HG03175 (cell line): ENCODE data around the gene MRPL36.
"Not testable (repeated sequence)": the region's sequence is repeated elsewhere in the genome, so short reads cannot be mapped to it uniquely, and the experiment has no call there.

ENCODE experiments used
- ATAC-seq: cut with Tn5 transposase; IDR thresholded peaks from one replicate; pipeline ENCODE4 v1.9.1; 2021; ENCODE audit warnings: mild to moderate bottlenecking, moderate library complexity; ENCODE audit not compliant: unreplicated experiment

MRPL36 gene

GRCh38 chr5:1832511-1833250, 33.0 kb upstream of the MRPL36 start:
- ATAC-seq = no peak

DNA sequence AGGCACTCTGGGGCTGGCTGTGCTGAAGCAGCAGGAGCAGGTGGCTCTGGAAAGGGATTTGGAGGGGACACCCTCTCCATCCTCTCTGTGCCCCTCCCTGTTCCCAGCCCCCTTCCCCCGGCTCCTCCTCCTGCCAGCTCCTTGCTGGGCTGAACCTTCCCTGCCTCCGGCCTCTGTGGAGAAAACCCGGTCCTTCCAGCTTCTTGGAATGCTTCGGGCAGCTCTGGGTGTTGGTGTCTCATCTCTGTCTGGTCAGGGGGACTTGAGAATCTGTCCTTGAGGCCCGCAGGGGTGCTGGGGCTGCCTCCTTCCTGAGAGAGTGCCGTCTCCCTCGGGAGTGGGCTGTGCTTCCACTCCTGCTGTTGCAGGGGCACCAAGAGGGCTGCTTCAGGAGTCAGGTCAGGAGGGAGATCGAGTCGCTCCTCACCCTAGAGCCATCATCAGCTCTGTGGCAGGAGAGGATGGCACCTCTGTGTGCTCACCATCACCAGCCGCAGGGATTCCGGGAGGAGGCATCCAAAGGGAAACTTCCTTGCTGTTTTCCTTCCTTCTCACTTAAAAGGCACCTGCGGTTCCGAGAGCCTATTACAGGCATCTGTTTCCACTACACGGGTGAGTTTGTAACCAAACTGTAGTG, 32.2 kb upstream of the MRPL36 start:
- ATAC-seq = no peak

GRCh38 chr5:1831257-1831656, 31.6 kb upstream of the MRPL36 start:
- no peak for ATAC-seq

DNA sequence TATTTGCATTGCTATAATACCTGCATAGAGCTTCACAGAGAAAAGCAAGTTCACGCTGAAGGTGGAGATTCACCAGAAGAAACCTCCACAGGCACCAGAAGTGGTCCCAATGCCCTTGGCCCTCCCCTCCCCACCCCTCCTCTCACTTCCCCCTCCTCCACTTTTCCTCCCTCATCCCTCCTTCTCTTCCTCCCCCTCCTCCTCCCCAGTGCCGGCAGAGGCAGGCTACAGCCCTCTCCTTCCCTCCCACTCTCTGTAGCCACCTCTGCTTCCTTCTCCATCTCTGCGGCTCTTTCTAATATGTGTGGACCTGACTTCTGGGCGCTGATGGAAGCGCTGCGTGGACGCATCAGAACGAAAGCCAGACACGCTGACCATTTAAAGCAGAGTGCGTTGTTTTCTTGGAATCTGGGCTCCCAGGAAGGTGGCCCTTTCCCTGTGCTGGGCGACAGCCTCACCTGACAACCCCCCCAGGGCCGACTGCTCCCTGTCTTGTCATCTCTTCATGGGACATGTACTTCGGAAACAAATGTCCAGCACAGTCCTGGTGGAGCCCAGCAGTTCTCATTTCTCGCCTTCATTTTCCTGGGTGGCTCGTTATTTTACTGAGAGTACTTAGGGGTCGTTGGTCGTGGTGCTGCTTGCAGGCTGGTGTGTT, 31.1 kb upstream of the MRPL36 start:
- ATAC-seq = no peak

DNA sequence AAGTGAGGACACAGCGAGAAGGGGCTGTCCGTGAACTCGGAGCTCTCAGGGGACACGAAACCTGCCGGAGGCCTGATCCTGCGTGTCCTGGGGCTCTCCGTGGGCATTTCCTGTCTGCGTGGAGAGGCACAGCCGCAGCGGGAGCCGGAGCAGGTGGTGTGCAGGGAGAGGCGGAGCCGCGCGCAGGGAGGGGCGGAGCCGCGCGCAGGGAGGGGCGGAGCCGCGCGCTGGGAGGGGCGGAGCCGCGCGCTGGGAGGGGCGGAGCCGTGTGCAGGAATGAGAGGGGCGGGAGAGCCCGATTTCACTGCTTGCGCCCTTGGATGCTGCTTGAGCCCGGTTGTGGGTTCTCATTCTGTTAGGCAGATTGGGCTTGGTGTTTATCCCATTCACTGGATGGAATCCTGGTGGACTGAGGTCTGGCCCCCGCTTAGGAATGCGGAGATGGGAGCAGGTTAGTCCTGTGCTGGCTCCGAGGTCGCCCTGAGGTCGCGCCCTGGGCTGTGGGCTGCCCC, 28.3 kb upstream of the MRPL36 start:
- ATAC-seq = peak; percentile 70

DNA sequence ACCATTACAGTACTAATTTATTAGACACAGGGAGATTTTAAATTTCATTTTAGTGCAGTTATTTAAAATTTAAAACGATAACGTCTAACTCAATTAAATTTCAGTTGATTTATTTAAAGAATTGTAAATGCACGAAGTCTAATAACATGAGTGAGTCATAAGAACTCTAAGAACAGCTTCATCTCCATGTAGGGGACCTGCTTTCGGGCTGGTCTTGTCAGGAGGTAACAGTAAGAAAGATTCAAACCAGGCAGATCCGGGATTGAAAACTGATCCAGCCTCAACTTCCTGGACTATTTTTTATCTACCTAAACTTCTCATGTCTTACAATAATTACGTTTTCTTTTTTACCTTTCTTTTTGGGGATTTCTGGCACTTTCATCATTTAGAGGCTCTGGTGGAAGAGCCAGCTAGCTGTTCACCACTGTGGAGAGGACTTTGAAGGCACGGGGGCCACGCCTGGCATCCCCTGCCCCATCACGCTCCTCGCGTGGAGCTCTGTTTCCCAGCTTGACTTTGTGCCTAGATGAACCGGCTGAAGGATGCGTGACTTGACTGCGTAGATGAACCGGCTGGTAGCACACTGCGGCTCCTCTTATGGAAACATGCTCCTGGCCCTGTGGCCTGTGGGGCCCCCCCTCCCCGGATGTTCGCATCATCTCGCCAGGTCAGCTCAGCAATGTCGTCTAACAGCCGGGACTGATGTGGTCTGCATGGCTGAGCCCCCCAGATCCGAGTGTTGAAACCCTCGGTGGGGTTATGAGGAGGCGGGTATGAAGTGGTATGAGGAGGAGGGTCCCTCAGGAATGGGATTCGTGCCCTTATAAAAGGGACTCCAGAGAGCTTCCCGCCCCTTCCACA, 27.6 kb upstream of the MRPL36 start:
- no peak for ATAC-seq

GRCh38 chr5:1826235-1826980, 26.8 kb upstream of the MRPL36 start:
- no peak for ATAC-seq

DNA sequence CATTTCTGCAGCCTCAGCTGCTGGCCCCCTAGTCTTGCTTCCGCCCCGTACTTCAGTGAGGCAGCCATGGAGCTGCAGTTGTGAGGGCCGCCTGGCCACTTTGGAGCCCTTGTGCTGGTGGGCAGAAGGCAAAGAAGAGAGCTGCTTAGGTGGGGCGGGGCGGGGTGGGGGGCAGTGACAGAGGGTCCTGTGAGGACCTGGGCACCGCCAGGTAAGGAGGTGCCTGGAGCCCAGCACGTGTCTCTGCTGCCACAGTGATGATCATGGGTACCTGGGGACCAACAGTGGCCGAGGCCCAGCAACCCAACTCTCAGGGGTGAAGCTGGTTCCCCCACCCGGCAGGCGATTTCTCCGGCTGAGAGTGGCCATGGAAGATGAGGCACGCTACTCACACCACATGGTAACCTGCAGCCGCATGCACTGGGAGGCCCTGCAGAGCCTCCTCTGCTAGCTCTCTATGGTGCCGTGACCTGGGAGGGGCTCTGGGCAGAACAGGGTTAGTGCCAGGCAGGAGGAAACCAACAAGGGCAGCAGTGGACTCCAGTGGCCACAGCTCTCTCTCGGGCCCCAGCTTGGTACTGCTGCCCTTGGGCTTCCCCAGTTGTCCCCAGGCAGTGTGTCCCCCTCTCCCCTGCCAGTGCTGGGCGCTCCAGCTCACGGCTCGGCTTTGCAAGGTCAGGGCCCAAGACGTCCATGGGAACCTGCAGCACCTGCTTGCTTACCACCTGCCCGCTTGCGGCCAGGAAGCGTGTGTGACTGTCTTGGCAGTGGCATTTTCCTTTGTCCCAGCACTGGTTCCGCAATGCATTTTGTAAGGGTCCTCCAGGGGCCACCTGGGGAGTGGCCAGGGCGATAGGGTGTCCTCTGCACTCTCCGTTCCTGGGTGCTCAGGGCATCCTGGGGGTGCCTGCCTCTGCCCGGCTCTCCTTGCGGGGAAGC, 25.5 kb upstream of the MRPL36 start:
- no peak for ATAC-seq

DNA sequence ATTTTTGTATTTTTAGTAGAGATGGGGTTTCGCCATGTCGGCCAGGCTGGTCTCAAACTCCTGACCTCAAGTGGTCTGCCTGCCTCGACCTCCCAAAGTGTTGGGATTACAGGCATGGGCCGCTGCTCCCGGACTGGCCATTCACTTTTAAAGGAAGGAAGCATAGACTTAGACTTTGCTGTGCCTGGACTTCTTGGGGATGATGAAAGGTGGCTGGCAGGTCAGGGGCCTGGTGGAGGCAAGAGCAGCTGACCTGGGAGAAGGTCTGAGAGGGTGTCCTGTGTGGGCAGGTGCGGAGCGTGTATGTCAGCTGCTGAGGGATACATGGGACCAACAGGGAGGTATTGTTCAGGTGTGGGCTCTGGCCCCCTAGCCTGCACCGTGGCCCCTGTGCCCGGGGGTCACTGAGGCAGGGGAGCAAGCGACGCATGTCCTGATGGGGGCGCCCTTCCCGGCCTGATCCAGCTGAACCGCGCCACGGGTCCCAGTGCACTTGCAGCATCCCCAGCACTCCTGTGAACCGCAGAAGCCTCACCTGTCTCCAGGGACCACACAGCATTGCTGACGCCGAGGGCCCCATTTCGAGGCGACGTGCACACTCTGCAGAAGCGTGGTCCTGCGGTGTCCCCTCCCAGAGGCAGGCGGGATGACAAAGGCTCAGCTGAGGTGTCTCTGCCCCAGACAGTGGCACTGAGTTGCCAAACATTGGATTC, 24.6 kb upstream of the MRPL36 start:
- ATAC-seq = no peak

- no peak for ATAC-seq
These were observed 23.9 kb upstream of the MRPL36 start for GRCh38 chr5:1823381-1824034.

DNA sequence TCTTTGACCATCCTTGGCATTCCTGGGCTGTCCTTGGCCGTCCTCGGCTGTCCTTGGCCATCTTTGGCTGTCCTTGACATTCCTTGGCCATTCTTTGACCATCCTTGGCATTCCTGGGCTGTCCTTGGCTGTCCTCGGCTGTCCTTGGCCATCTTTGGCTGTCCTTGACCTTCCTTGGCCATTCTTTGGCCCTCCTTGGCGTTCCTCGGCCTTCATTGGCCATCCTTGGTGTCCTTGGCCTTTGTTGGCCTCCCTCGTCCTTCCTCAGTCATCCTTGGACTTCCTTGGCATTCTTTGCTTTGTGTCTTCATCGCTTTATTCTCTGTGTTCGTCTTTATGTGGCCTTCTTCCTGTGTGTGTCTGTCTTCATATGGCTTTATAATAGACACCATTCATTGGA, 22.2 kb upstream of the MRPL36 start:
- no peak for ATAC-seq

DNA sequence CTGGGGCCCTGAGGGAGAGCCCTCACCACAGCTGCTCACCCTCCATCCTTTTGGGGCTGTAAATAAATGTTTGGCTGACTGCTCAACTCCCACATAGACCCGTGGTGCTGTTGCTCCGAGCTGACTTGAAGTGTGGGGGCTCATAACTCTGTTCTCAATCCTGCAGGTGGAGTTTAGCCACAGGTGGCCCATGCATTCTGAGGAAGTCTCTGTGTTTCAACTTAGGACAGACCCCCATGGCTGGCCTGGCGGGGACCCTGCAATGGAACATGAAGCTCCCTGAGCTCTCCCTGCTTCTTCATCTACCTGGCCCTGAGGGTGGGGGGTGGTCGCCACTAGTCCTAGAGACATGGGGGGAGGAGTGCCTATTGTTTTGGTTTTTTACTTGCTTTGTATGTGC, 21.3 kb upstream of the MRPL36 start:
- no peak for ATAC-seq

DNA sequence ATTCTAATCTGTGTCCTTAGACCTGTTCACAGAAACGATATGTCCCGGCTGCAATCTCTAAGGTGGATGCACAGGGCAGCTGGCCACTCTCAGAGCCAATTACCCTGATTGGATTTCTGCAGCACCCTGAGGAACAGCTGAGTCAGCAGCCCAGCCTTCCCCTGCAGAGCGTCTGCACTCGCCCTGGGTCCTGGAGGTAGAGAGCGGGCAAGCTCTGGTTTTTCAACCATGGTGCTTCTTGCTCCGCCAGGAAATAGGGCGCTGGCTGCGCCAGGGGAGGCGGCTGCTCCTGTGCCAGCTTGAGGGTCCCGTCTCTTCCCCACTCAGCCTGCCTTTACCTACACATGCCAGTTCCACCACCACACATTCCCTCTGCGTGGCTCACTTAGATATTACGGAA, 20.7 kb upstream of the MRPL36 start:
- ATAC-seq = no peak

GRCh38 chr5:1819458-1819857, 19.8 kb upstream of the MRPL36 start:
- no peak for ATAC-seq

GRCh38 chr5:1818784-1819183, 19.1 kb upstream of the MRPL36 start:
- no peak for ATAC-seq

GRCh38 chr5:1817261-1818043, 17.8 kb upstream of the MRPL36 start:
- ATAC-seq = no peak

GRCh38 chr5:1816495-1817089, 17.0 kb upstream of the MRPL36 start:
- not testable (repeated sequence) for ATAC-seq
